HG03103 (cell line): ENCODE measurements around the gene BEAN1.

Experiments
- ATAC-seq: cut with Tn5 transposase; IDR thresholded peaks from one replicate; pipeline ENCODE4 v1.9.1; 2021; ENCODE audit warnings: low read depth; ENCODE audit not compliant: unreplicated experiment

Gene BEAN1

DNA sequence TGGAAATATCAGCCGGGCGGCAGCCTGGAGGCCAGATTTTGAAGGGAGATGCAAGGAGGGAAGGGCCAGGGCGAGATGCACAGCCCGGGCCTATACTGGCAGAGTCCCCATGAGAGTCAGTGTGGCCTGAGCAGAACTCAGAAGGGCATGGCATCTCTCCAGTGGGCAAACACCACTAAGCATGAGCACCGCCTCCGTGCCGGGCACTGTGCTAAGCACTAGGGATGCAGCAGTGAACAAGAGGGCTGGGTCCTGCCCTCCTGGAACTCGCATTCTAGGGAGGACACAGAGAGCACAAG, 89.4 kb downstream of the BEAN1 start:
- no peak for ATAC-seq

- ATAC-seq: peak; percentile 94
These were observed 89.9 kb downstream of the BEAN1 start for GRCh38 chr16:66516808-66517585.

GRCh38 chr16:66517586-66518263, 90.6 kb downstream of the BEAN1 start:
- no peak for ATAC-seq

- no peak for ATAC-seq
These were observed 92.6 kb downstream of the BEAN1 start for GRCh38 chr16:66519482-66520373.

GRCh38 chr16:66520406-66521170, 93.5 kb downstream of the BEAN1 start:
- no peak for ATAC-seq

GRCh38 chr16:66521252-66521713, 94.2 kb downstream of the BEAN1 start:
- no peak for ATAC-seq

- peak; percentile 40 for ATAC-seq
These were observed 95.1 kb downstream of the BEAN1 start for GRCh38 chr16:66521951-66522771.

- no peak for ATAC-seq
These were observed 95.9 kb downstream of the BEAN1 start for GRCh38 chr16:66522816-66523590.

DNA sequence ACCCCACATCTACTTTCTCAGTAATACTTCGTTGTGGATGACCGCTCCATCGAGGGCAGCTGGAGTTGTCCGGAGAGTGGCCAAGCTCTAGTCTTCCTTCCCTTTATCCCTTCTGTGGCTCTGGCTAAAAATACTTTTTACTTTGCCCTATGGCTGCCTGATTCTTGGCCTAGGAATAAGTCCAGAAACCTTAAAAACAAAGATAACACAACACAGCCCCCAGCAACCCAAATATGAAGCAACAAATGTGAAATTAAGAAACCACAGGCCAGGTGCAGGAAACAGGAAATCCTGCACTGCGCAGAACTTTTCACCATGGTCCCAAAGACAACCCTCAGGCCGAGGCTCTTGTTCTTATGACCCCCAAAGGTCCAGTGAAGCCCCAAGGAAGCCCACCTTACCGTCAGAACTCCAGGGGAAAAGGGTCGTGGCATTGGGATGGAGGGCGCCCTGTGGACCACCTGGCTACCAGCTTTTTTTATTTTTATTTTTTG, 96.8 kb downstream of the BEAN1 start:
- ATAC-seq: peak; percentile 37

GRCh38 chr16:66524601-66525164, 97.6 kb downstream of the BEAN1 start:
- ATAC-seq: peak; percentile 67

DNA sequence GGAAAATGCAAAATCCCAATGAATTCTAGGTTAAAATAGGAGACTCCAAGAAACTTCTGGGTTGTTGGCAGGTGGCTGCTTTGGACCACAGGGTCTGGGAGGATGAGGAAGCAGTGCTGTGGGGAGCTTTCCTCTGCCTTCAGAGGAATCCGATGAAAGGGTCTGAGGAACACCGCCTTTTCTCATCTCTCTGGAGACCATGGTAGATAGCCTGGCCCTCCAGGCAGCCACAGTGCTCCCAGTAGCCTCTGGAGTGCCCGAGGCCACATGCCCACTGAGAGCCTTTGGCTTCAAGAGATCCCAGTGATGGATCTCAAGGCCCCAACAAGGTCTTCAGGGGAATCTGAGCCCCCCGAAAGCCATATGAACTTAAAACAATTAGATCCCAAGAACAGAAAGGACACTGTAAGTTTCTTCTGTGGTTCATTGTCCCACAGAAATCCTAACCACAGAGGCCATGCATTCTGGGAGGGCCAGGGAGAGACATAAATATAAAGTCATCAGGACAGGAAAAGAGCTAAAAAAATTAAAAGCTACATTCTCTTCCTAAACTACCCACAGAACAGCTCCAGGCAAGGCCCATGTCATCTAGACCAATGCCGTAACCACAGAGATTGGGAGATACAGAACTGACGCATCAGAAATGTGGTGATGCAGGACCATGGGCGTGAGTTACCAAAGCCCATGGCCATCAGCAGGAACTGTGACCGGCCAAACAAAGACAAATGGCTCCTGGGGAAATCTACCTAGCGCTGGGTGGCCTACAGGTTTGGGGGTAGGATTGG, 98.5 kb downstream of the BEAN1 start:
- ATAC-seq: no peak

GRCh38 chr16:66528294-66528693, 101.2 kb downstream of the BEAN1 start:
- no peak for ATAC-seq

DNA sequence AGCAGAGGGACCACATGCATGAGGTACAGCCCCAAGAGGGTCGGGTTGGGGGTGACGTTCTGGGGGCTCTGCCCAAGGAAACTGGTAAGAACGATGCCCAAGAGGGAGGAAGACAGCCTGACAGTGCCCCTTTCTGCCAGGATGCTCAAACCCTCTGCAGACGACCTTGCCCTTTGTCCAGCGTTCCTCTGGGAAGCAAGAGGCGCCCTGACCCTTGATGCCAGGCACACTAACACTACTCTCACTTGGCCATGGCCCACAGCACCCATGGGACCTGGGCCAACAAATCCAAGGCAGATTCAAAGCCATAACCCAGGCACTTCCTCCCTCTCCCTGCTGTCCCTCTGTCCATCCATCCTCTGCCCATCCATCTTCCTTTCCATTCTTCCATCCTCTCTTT, 102.4 kb downstream of the BEAN1 start:
- no peak for ATAC-seq
